Stomach (tissue), 4 donors: Measurements from ENCODE around the gene ARID4A.

ENCODE experiments used
- POLR2A ChIP-seq, 4 donors: fragments of 450-650 bp; IDR thresholded peaks; one replicate each; pipeline ENCODE4 v1.6.1; 2016; ENCODE audit warnings: antibody characterized with exemption in 4 of 4, control low read depth in 2 of 4, mild to moderate bottlenecking in 1 of 4, moderate library complexity in 1 of 4
- TF ChIP-seq, protein P1 (sequence below), 7 experiments: fragments of 450-650 bp in 4 of 7; fragments of 200-600 bp in 3 of 7; sonication (generic) in 3 of 7; IDR thresholded peaks; one replicate each; pipeline ENCODE4 v1.5.1; 2016 to 2019; ENCODE audit warnings: antibody characterized with exemption in 7 of 7, control low read depth in 2 of 7, mild to moderate bottlenecking in 1 of 7

DNA sequence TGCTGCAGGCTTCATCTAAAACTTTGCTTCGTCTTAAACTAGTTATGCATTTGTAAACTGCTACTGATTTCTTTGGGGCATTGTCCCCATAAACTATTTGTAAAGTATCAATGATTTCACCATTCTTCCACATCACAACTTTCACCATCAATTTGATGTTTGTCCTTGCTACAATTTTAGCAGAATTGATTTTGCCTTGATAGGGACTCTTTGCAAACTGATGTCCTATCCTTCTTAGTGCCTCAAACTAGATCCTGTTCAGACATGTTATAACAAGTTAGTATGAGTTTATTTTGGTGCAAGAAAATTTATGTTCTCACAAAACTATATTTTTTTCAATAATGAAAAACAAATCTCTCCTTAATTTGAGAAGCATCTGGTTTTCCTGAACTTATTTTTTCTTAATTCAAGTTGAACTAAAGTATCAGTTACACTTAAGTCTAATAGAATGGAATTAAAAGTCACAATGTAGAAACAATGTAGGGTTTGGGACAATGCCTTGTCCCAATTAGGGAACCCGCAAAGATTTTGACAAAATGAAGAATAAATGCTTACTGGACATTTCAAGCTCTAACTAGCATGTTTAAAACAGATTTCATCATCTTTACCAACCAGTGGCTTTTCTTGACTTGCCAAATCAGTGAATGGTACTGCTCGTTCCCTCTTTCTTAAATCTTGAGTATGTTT is 10.1 kb upstream of the ARID4A start:
- TF ChIP-seq, protein P1, sequence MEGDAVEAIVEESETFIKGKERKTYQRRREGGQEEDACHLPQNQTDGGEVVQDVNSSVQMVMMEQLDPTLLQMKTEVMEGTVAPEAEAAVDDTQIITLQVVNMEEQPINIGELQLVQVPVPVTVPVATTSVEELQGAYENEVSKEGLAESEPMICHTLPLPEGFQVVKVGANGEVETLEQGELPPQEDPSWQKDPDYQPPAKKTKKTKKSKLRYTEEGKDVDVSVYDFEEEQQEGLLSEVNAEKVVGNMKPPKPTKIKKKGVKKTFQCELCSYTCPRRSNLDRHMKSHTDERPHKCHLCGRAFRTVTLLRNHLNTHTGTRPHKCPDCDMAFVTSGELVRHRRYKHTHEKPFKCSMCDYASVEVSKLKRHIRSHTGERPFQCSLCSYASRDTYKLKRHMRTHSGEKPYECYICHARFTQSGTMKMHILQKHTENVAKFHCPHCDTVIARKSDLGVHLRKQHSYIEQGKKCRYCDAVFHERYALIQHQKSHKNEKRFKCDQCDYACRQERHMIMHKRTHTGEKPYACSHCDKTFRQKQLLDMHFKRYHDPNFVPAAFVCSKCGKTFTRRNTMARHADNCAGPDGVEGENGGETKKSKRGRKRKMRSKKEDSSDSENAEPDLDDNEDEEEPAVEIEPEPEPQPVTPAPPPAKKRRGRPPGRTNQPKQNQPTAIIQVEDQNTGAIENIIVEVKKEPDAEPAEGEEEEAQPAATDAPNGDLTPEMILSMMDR (IDR thresholded peaks at IDR 0.05), result no peak
- TF ChIP-seq POLR2A (IDR thresholded peaks at IDR 0.05), result no peak
